Measurements from ENCODE around the gene CHCHD3.

DNA sequence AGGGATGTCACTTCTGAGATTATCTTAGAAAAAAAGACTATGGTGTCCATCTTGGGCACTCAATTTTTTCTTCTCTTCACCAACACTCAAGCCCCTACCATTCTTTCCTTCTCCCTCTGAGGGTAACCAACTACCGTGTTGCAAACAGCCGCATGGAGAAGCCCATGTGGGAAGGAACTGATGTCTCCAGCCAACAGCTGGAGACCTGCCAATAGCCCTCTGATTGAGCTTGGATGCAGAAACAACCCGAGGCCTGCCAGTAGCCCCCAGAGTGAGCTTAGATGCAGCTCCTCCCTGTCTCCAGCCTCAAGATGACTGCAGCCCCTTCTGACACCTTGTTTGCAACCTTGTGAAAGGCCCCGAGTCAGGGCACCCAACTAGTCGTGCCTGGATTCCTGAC is 36.4 kb upstream of the CHCHD3 start:
- TF ChIP-seq, protein P1, sequence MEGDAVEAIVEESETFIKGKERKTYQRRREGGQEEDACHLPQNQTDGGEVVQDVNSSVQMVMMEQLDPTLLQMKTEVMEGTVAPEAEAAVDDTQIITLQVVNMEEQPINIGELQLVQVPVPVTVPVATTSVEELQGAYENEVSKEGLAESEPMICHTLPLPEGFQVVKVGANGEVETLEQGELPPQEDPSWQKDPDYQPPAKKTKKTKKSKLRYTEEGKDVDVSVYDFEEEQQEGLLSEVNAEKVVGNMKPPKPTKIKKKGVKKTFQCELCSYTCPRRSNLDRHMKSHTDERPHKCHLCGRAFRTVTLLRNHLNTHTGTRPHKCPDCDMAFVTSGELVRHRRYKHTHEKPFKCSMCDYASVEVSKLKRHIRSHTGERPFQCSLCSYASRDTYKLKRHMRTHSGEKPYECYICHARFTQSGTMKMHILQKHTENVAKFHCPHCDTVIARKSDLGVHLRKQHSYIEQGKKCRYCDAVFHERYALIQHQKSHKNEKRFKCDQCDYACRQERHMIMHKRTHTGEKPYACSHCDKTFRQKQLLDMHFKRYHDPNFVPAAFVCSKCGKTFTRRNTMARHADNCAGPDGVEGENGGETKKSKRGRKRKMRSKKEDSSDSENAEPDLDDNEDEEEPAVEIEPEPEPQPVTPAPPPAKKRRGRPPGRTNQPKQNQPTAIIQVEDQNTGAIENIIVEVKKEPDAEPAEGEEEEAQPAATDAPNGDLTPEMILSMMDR (IDR thresholded peaks at IDR 0.05): no peak
- TF ChIP-seq POLR2A (IDR thresholded peaks at IDR 0.05) (no peak), EP300 (IDR thresholded peaks at IDR 0.05) (no peak), POLR2AphosphoS5 (IDR thresholded peaks at IDR 0.05) (no peak)
